ENCODE measurements around the gene ME3.

Gene ME3

GRCh38 chr11:86692317-86692716, 19.9 kb upstream of the ME3 start:
- DNase-seq, result no peak

DNA sequence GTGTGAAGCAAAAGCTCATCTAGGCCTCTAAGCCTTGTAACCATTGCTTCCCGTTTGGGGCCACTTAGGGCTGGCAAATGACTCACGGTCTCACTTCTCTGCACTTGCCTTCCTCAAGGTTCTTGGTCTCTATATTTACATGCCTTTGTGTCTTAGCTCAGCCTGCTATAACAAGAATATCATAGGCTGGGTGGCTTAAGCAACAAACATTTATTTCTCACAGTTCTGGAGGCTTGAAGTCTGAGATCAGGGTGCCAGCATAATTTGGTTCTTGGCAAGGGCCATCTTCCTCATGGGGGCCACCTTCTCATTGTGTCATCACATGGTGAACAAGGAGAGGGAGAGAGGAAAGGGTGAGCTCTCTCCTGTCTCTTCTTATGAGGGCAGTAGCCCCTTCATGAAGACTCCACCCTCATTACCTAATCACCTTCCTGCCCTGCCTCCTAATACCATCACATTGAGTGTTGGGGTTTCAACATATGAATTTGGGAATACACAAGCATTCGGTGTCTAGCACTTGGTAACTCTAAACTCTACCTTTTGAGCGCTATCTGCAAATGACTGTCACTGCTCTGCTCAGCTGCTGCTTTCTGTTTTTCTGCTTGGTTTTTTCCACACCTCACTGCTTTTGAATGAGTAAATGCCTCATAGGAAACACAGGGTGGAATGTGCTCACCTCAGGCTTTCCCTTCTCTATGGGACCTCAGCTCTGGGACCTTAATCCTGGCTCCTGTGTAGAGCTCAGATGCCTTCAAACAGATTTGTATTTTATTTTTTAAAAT, 16.2 kb upstream of the ME3 start:
- DNase-seq, result no peak

DNA sequence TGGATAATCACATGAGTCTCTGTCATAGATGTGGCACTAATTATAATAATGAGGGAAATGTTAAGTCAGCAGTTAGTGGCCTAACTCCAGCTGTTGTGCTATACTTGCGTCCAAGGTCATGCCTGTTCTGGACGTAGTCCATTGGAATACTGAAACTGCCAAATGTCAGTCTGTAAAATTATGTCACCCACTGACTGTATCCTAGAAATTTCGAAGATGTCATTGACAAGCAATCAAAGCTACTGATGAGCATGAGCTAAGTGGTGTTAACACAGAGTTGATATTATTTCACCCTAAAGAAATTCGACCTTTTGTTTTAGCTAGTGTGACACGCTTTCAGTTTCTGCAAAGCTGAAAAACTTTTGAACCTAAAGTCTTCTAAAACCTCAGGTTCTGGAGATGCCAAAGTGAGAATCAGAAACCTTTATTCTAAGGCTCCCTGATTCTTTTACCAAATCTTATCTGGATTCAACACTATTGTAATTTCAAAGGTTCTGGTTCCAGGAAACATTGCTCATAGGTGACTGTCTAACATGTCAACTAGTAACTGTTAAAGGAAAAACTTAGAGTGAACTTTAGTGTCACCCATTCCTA, 14.9 kb upstream of the ME3 start:
- no peak for DNase-seq

DNA sequence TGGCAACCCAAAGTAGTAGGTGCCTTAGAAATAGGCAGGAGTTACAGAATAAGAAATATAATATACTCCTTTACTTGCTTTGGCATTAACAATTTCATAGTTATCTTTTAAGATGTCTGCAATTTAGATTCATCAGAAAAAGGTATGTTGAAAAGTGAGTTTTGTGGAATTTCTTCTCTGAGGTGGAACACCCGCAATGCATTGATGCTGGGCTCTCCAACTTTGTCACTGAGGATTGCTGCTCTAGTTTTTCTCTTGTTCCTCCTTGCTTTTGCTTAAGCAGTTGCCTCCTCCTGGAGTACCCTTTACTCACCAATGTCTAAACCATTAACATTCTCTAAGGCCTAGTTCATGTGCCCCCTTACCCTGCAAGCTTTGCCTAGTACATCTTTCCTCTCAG, 14.1 kb upstream of the ME3 start:
- no peak for DNase-seq

DNA sequence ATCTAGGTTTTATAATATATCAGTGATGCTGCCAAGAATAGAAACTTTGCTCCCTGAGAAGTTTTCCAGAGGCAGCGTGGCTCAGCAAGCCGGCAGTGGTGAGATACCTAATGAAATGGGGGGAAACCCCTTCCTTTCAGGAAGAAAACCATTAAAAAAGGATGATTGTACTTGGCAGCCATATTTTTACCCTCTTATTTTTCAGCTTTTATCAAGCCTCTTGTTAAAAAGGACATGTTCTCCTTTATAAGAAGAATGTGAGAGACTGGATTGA, 9.0 kb upstream of the ME3 start:
- DNase-seq, result no peak

- DNase-seq, result no peak
These were observed 8.5 kb upstream of the ME3 start for GRCh38 chr11:86680716-86681482.

GRCh38 chr11:86678823-86679222, 6.4 kb upstream of the ME3 start:
- DNase-seq, result no peak

DNA sequence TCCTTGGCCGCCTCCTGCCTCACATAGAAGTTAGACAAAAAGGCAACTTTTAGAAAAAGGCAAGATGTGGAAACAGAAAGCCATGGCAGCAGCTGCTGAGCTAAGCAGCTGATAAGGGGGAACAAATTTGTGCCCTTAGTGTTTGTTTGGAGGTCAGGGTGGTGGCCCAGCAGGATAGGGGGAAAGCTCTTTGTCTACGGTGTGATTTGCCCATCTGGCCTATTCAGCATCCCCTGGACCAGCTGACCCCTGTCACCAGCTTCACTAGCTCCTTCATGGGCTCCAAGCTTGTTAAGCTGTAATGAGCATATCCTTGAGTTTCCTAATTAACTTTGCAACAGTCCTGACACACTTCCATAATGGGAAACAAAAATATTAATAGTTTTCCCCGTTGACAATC, 5.9 kb upstream of the ME3 start:
- no peak for DNase-seq

- peak; percentile 81 for DNase-seq
These were observed 4.2 kb upstream of the ME3 start for GRCh38 chr11:86676533-86677154.

GRCh38 chr11:86676010-86676409, 3.6 kb upstream of the ME3 start:
- DNase-seq, result peak; percentile 62

DNA sequence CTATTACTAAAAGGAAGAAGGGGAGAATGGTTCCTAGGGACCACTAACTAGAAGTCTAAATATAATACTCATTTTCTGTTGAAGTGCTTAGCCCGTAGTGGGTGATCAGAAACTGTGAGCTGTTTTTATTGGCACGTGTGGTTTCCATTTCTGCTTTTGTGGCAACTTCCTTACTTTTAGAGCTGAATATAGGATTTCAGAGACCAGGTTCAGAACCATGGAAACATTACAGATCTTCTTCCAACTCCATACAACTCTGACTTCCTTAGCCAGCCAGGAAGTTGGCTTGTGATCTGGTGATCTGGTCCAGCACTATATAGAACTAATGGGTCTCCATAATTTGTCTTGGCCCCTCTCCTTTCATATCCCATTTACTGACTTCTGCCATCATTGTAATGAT, 2.6 kb upstream of the ME3 start:
- no peak for DNase-seq

DNA sequence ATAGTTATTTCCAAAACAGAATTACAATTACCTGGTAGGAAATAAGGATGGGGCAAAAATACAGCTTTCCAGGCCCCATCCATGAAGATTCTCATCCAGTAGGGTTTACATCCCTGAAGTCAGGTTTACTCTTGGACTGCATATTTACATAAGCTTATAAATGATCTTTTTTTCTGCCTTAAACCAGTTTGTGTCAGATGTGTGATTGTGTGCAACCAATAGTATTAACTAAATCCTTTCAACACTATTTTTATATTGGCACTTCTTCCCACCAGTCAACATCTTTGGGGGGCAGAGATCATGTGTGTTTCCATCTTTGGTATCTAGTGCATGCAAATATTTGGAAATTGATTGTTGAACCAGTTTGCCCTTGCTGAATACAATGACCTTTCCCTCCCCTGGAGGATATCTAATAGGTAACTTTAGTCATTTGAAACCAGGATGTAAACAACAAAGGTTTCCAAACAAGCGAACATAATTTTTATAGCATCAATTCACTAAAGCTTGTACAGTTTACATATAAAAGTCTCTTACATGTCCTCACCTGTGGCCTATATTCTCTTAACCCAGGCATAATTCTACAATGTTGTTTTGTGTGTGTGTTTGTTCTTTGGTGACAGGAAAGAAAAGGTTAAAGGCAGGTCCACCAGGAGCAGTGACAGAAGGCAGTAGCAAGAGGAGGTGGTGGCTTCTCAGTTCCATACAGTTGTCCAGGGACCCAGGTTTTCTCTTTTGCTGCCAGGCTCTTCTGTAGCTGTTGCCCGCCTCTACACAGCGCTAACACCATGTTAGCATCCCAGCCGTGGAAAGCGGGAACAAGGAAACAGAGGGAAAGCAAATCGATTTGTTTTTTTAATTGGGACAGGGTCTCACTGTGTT, 1.7 kb upstream of the ME3 start:
- peak; percentile 93 for DNase-seq

DNA sequence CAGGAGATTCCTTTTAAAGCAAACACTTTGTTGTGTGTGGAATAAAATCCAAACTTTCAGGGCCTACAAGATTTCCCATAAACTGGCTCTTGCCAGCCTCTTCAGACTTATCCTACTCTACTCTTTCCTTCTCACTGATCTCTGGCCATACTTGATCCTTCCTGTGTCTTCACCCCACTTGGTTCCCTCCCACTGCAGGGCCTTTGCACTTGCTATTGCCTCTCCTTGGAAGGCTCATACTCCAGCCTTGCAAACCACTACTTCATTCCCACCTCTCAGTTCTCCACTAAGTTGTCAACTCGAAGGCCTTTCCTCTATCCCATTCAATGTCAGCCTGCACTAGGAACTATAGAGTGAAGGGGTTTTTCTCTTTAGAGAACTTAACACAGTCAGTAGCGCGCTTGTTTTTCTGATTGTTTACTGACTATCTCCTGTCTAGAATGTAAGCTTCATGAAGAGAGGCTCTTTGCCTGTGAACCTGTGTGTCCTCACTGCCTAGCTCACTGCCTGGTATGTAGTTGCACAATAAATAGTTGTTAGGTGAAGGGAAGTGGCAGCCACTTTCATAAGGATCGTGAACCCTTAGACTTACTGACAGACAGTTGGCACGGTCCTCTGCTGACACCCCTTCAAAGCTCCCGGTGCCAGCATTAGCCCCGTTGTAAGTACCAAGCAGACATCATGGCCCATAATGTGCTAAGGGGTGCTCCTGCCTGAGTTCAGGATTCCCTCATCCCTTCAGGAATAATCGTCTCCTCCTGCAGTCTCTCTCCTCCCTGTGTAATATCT, 833 bp upstream of the ME3 start:
- no peak for DNase-seq

DNA sequence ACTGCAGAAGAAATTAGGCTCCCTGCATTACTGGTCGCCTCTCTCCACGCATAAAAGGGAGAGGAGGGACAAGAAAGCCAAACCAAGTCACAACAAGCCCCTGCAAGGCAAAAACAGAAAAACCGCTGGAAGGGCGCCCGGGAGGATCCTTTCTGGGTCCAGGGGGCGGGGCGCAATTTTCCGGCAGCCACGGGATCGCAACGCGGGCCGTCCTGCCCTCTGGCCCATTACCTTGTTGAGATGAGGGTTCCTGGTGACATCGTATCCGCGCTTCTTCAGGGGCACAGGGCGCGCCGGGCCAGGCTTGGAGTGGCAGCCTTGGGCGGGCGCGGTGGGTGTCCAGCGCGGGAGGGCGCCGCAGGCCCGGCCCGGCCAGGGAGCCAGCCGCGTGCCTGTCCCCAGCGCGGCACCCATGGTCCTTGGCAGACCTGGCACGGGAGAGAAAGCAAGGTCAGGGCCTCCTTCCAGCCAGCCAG, 847 bp downstream of the ME3 start:
- DNase-seq, result no peak

GRCh38 chr11:86670911-86671310, 1.5 kb downstream of the ME3 start:
- no peak for DNase-seq

DNA sequence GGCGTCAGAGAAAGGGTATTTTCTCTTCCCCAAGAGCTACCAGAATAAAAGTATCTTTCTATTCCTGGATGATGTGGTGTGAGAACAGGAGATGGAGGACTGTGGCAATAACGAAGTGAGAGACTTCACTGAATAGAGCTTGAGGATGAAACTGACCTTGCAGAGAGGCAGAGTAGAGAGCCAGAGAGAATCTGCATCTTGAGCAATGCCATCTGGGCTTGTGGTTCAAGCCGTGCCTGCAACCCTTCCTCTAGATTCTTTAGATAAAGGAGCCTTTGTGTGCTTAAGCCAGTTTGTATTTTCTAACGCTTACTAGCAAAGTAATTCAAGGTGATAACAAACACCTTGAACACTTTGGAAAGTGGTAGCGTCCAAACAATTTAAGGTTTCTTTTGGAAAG, 2.2 kb downstream of the ME3 start:
- no peak for DNase-seq

DNA sequence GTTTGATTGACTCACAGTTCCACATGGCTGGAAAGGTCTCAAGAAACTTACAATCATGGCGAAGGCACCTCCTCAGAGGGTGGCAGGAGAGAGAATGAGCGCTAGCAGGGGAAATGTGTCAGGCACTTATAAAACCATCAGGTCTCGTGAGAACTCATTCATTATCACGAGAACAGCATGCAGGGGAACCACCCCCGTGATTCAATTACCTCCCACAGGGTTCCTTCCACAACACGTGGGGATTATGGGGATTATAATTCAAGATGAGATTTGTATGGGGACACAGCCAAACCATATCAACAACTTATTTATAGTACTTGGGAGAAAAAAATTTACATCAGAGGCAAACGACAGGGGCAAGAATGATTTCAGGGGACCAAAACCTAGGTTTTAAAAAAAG, 3.0 kb downstream of the ME3 start:
- no peak for DNase-seq

DNA sequence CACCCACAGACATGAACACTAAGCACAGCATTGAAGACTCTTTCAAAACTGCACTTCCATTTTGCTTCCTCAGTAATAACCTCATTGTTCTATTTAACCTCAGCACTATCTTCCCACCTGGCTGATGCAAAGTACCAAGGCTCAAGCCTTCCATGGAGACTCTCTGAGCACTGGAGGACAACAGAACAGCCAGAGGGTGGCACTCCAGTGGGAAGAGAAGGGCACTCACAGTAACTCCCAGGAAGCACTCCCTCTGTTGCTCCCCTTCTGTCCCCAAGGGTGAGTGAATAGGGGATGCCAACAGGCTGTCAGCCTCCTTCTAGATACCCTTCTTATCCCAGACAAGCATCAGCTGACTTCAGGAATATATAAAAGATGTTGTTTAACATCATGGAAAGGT, 3.5 kb downstream of the ME3 start:
- no peak for DNase-seq

GRCh38 chr11:86666193-86666592, 6.2 kb downstream of the ME3 start:
- no peak for DNase-seq

DNA sequence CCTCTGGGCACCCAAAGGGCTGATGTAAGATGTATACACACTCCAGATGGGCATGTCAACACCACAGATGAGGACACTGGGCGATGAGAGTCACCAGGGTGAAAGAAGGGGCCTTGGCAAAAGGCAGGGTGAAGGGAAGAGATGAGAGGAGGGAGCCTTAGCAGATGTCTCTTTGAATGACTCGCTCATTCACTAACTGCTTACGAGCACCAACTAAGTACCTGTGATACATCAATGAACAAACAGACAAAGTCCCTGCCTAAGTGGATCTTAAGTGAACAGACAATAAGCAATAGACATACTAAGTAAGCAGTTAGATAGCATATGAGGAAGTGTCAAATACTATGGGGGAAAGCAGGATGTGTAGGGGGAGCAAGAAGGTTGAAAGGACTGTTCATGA, 7.5 kb downstream of the ME3 start:
- peak; percentile 60 for DNase-seq

- DNase-seq, result no peak
These were observed 8.7 kb downstream of the ME3 start for GRCh38 chr11:86663761-86664160.

DNA sequence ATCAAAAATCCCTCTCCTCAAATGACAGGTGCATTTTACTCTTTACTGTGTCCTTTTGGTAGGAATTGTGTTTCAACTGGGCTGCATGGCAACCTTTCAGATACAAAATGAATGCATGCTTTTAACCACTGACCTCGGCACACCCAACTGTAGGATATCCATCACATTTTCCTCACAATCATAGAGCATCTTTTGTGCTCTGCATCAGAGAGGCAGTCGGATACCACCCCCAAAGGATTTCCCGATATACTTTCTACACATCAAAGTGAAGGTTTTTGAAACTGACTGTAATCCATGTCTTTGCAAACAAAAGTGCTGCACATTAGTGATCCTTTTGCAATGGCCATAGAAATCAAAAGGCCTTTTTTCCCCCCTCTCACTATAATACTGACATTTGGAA, 9.1 kb downstream of the ME3 start:
- no peak for DNase-seq

Measured in DMS153 (cell line).